Progenitor cell of endocrine pancreas (in vitro differentiated cells): ENCODE results near the gene NOS1AP. TPM values are rescaled to one million over a fixed set of nuclear protein-coding genes. Genes with fewer than 3 reads are reported as not detected.
A peak's percentile ranks its signal among the peaks of the same experiment; 100 is the strongest.

Source experiments
- DNase-seq: peaks from one replicate; pipeline ENCODE4 v3.0.0; 2021; ENCODE audit warnings: low spot score; ENCODE audit not compliant: unreplicated experiment
- H3K27ac Mint-ChIP-seq: 2 replicates; pipeline ENCODE4 v1.8.0; 2021; ENCODE audit warnings: mild to moderate bottlenecking, moderate library complexity, mixed read lengths
- H3K27me3 Mint-ChIP-seq: 2 replicates; pipeline ENCODE4 v1.8.0; 2021; ENCODE audit warnings: mixed read lengths
- H3K36me3 Mint-ChIP-seq: 2 replicates; pipeline ENCODE4 v1.8.0; 2022; ENCODE audit warnings: mixed read lengths; ENCODE audit not compliant: insufficient read depth
- H3K4me1 Mint-ChIP-seq: 2 replicates; pipeline ENCODE4 v1.8.0; 2021; ENCODE audit warnings: low read depth, mixed read lengths
- H3K4me3 Mint-ChIP-seq: 2 replicates; pipeline ENCODE4 v1.8.0; 2021; ENCODE audit warnings: low read depth, mild to moderate bottlenecking, moderate library complexity, mixed read lengths
- H3K9me3 Mint-ChIP-seq: 2 replicates; pipeline ENCODE4 v1.8.0; 2021; ENCODE audit warnings: low read depth, mixed read lengths
- CTCF ChIP-seq: fragments of 200-600 bp; sonication (generic); IDR thresholded peaks from one replicate; pipeline ENCODE4 v1.5.0; 2021; ENCODE audit warnings: antibody characterized with exemption, mild to moderate bottlenecking; ENCODE audit not compliant: unreplicated experiment
- total RNA-seq: library from RNA; stranded (reverse); gene quantifications from 2 replicates; pipeline ENCODE4 v1.2.1, GENCODE V29; 2021

The NOS1AP gene
- total RNA-seq, 1 donor from 2014 or later: 5.6 TPM

GRCh38 chr1:162165528-162165927 lies 96.0 kb downstream of the NOS1AP start:
- no peak for DNase-seq
- Mint-ChIP-seq H3K27ac (no peak overlapping the region), H3K9me3 (peaks cover 3% of the 10 kb centered on the region), H3K4me1 (no peaks in the 10 kb centered on the region), H3K36me3 (no peaks in the 10 kb centered on the region), H3K4me3 (no peak overlapping the region), H3K27me3 (peaks cover 4% of the 10 kb centered on the region)
- no peak for TF ChIP-seq CTCF

- peaks cover 4% of the 10 kb centered on the region for H3K27me3 Mint-ChIP-seq
- no peaks in the 10 kb centered on the region for H3K36me3 Mint-ChIP-seq
- TF ChIP-seq CTCF: no peak
- H3K4me3 Mint-ChIP-seq: no peak overlapping the region
- no peaks in the 10 kb centered on the region for H3K9me3 Mint-ChIP-seq
- H3K4me1 Mint-ChIP-seq: no peaks in the 10 kb centered on the region
- no peak overlapping the region for H3K27ac Mint-ChIP-seq
- no peak for DNase-seq
Measured at GRCh38 chr1:162166917-162167615, 97.6 kb downstream of the NOS1AP start.

GRCh38 chr1:162168261-162168660 lies 98.8 kb downstream of the NOS1AP start:
- Mint-ChIP-seq H3K27me3 (peaks cover 4% of the 10 kb centered on the region), H3K27ac (no peak overlapping the region), H3K4me1 (no peaks in the 10 kb centered on the region), H3K9me3 (no peaks in the 10 kb centered on the region), H3K4me3 (no peak overlapping the region), H3K36me3 (no peaks in the 10 kb centered on the region)
- DNase-seq: no peak
- no peak for TF ChIP-seq CTCF

- H3K27me3 Mint-ChIP-seq: no peaks in the 10 kb centered on the region
Measured at GRCh38 chr1:162169031-162169790, 99.7 kb downstream of the NOS1AP start.

GRCh38 chr1:162171111-162171510 lies 101.6 kb downstream of the NOS1AP start:
- Mint-ChIP-seq H3K4me1 (peaks cover 8% of the 10 kb centered on the region), H3K4me3 (no peak overlapping the region), H3K36me3 (no peaks in the 10 kb centered on the region), H3K27ac (no peak overlapping the region), H3K9me3 (no peaks in the 10 kb centered on the region), H3K27me3 (no peaks in the 10 kb centered on the region)
- DNase-seq: no peak
- TF ChIP-seq CTCF: no peak

More at GRCh38 chr1:162169031-162169790, 99.7 kb downstream of the NOS1AP start:
- H3K4me3 Mint-ChIP-seq: no peak overlapping the region
- no peaks in the 10 kb centered on the region for H3K9me3 Mint-ChIP-seq
- peak overlapping the region; percentile 17 for H3K27ac Mint-ChIP-seq
- no peak for TF ChIP-seq CTCF
- H3K4me1 Mint-ChIP-seq: no peaks in the 10 kb centered on the region
- DNase-seq: no peak
- no peaks in the 10 kb centered on the region for H3K36me3 Mint-ChIP-seq
